ENCODE measurements around the gene STAT2. TPM values are rescaled to one million over a fixed set of nuclear protein-coding genes. Genes with fewer than 3 reads are reported as not detected.
A peak's percentile ranks its signal among the peaks of the same experiment; 100 is the strongest.
"Not testable (repeated sequence)": the region's sequence is repeated elsewhere in the genome, so short reads cannot be mapped to it uniquely, and the experiment has no call there.

STAT2 gene
- total RNA-seq = 100 to 1,000 TPM; 263 to 275 TPM

GRCh38 chr12:56359851-56360767 lies at the start of gene STAT2:
Gene STAT2 (minus strand): TSS chr12:56360107. CDS start chr12:56356571, 3,536 bp downstream.
- H3K27ac Mint-ChIP-seq = peak within 1 kb of the TSS; percentile 98
- ATAC-seq (ENCODE audit: low read depth) (peak; percentile 95), DNase-seq (peak; percentile 99)
- no peaks in the 10 kb centered on the region for H3K9me3 Mint-ChIP-seq
- POLR2A ChIA-PET = interaction anchor here (0.5 to 5.4 kb wide), 34 partner anchors 9 to 729 kb away, joined by 3 to 153 read pairs (median 4); partner anchors contain the start of genes ATP5F1B, BAZ2A, CD63 and CNPY2
- no peaks in the 10 kb centered on the region for H3K27me3 Mint-ChIP-seq
- H3K4me3 Mint-ChIP-seq = peak within 1 kb of the TSS; percentile 98
- H3K4me1 Mint-ChIP-seq = peaks cover 25% of the 10 kb centered on the region
- peaks cover 13% of the 10 kb centered on the region for H3K36me3 Mint-ChIP-seq

GRCh38 chr12:56408799-56409417 lies 49.0 kb upstream of the STAT2 start:
- Mint-ChIP-seq H3K4me3 (no peak overlapping the region), H3K36me3 (peaks cover 2% of the 10 kb centered on the region), H3K27me3 (peaks cover 2% of the 10 kb centered on the region), H3K27ac (no peak overlapping the region), H3K9me3 (no peaks in the 10 kb centered on the region), H3K4me1 (no peaks in the 10 kb centered on the region)
- POLR2A ChIA-PET = no interaction called here
- DNase-seq (no peak), ATAC-seq (ENCODE audit: low read depth) (no peak)

- H3K9me3 Mint-ChIP-seq; ATAC-seq (ENCODE audit: low read depth); H3K4me1 Mint-ChIP-seq; POLR2A ChIA-PET; H3K27me3 Mint-ChIP-seq; DNase-seq; H3K36me3 Mint-ChIP-seq; H3K27ac Mint-ChIP-seq; H3K4me3 Mint-ChIP-seq: not testable (repeated sequence)
These were observed 44.3 kb upstream of the STAT2 start for GRCh38 chr12:56404227-56404626.

GRCh38 chr12:56401612-56402011 lies 41.7 kb upstream of the STAT2 start:
- H3K4me1 Mint-ChIP-seq; DNase-seq; ATAC-seq (ENCODE audit: low read depth); H3K36me3 Mint-ChIP-seq; H3K9me3 Mint-ChIP-seq; H3K27me3 Mint-ChIP-seq; H3K27ac Mint-ChIP-seq; POLR2A ChIA-PET; H3K4me3 Mint-ChIP-seq: not testable (repeated sequence)

- H3K9me3 Mint-ChIP-seq; ATAC-seq (ENCODE audit: low read depth); H3K4me1 Mint-ChIP-seq; DNase-seq; POLR2A ChIA-PET; H3K4me3 Mint-ChIP-seq; H3K36me3 Mint-ChIP-seq; H3K27ac Mint-ChIP-seq; H3K27me3 Mint-ChIP-seq: not testable (repeated sequence)
These were observed 41.2 kb upstream of the STAT2 start for GRCh38 chr12:56401125-56401524.

- H3K27me3 Mint-ChIP-seq; DNase-seq; H3K27ac Mint-ChIP-seq; H3K9me3 Mint-ChIP-seq; ATAC-seq (ENCODE audit: low read depth); H3K4me1 Mint-ChIP-seq; H3K36me3 Mint-ChIP-seq; H3K4me3 Mint-ChIP-seq; POLR2A ChIA-PET: not testable (repeated sequence)
These were observed 39.6 kb upstream of the STAT2 start for GRCh38 chr12:56399466-56399865.

- Mint-ChIP-seq H3K27ac (no peak overlapping the region), H3K4me1 (no peaks in the 10 kb centered on the region), H3K9me3 (peaks cover 8% of the 10 kb centered on the region), H3K4me3 (no peak overlapping the region), H3K27me3 (peaks cover 6% of the 10 kb centered on the region), H3K36me3 (no peaks in the 10 kb centered on the region)
- ATAC-seq (ENCODE audit: low read depth) (no peak), DNase-seq (no peak)
- POLR2A ChIA-PET = no interaction called here
These were observed 38.4 kb upstream of the STAT2 start for GRCh38 chr12:56398324-56398723.

GRCh38 chr12:56392331-56392730 lies 32.4 kb upstream of the STAT2 start:
- no peak for DNase-seq
- no peaks in the 10 kb centered on the region for H3K36me3 Mint-ChIP-seq
- H3K9me3 Mint-ChIP-seq = no peaks in the 10 kb centered on the region
- POLR2A ChIA-PET = no interaction called here
- no peak overlapping the region for H3K4me3 Mint-ChIP-seq
- H3K27ac Mint-ChIP-seq = no peak overlapping the region
- H3K4me1 Mint-ChIP-seq = no peaks in the 10 kb centered on the region
- peaks cover 6% of the 10 kb centered on the region for H3K27me3 Mint-ChIP-seq
- ATAC-seq (ENCODE audit: low read depth) = no peak

GRCh38 chr12:56391721-56392120 lies 31.8 kb upstream of the STAT2 start:
- Mint-ChIP-seq H3K4me3 (no peak overlapping the region), H3K4me1 (no peaks in the 10 kb centered on the region), H3K36me3 (no peaks in the 10 kb centered on the region), H3K9me3 (no peaks in the 10 kb centered on the region), H3K27me3 (peaks cover 6% of the 10 kb centered on the region), H3K27ac (no peak overlapping the region)
- POLR2A ChIA-PET = no interaction called here
- no peak for DNase-seq
- ATAC-seq (ENCODE audit: low read depth) = no peak

GRCh38 chr12:56389412-56389811 lies 29.5 kb upstream of the STAT2 start:
- H3K4me1 Mint-ChIP-seq = no peaks in the 10 kb centered on the region
- no peaks in the 10 kb centered on the region for H3K9me3 Mint-ChIP-seq
- POLR2A ChIA-PET = interaction anchor here (0.7 kb wide), 1 partner anchor 401 kb away, joined by 4 read pairs; no protein-coding TSS in a partner anchor
- ATAC-seq (ENCODE audit: low read depth) = no peak
- H3K27me3 Mint-ChIP-seq = peaks cover 9% of the 10 kb centered on the region
- DNase-seq = no peak
- no peaks in the 10 kb centered on the region for H3K36me3 Mint-ChIP-seq
- no peak overlapping the region for H3K4me3 Mint-ChIP-seq
- H3K27ac Mint-ChIP-seq = peak overlapping the region; percentile 26

- Mint-ChIP-seq H3K4me1 (no peaks in the 10 kb centered on the region), H3K36me3 (no peaks in the 10 kb centered on the region), H3K27me3 (peaks cover 6% of the 10 kb centered on the region), H3K9me3 (no peaks in the 10 kb centered on the region), H3K27ac (no peak overlapping the region), H3K4me3 (no peak overlapping the region)
- DNase-seq = no peak
- ATAC-seq (ENCODE audit: low read depth) = no peak
- POLR2A ChIA-PET = no interaction called here
These were observed 27.3 kb upstream of the STAT2 start for GRCh38 chr12:56387152-56387736.

GRCh38 chr12:56385873-56386272 lies 26.0 kb upstream of the STAT2 start:
- peaks cover 3% of the 10 kb centered on the region for H3K27me3 Mint-ChIP-seq
- H3K36me3 Mint-ChIP-seq = no peaks in the 10 kb centered on the region
- H3K9me3 Mint-ChIP-seq = no peaks in the 10 kb centered on the region
- no peak for ATAC-seq (ENCODE audit: low read depth)
- no peak overlapping the region for H3K4me3 Mint-ChIP-seq
- POLR2A ChIA-PET = interaction anchor here (0.5 kb wide), 1 partner anchor 30 kb away, joined by 4 read pairs; no protein-coding TSS in a partner anchor
- no peak overlapping the region for H3K27ac Mint-ChIP-seq
- DNase-seq = no peak
- no peaks in the 10 kb centered on the region for H3K4me1 Mint-ChIP-seq

- H3K36me3 Mint-ChIP-seq = no peaks in the 10 kb centered on the region
- no peak overlapping the region for H3K27ac Mint-ChIP-seq
- ATAC-seq (ENCODE audit: low read depth) (no peak), DNase-seq (no peak)
- H3K27me3 Mint-ChIP-seq = peaks cover 5% of the 10 kb centered on the region
- POLR2A ChIA-PET = no interaction called here
- H3K4me1 Mint-ChIP-seq = no peaks in the 10 kb centered on the region
- H3K4me3 Mint-ChIP-seq = no peak overlapping the region
- H3K9me3 Mint-ChIP-seq = no peaks in the 10 kb centered on the region
These were observed 22.7 kb upstream of the STAT2 start for GRCh38 chr12:56382611-56383010.

GRCh38 chr12:56377989-56378316 lies 18.0 kb upstream of the STAT2 start:
- Mint-ChIP-seq H3K9me3 (peaks cover 4% of the 10 kb centered on the region), H3K4me3 (no peak overlapping the region), H3K27me3 (peaks cover 13% of the 10 kb centered on the region), H3K36me3 (no peaks in the 10 kb centered on the region), H3K4me1 (peaks cover 1% of the 10 kb centered on the region), H3K27ac (no peak overlapping the region)
- POLR2A ChIA-PET = no interaction called here
- DNase-seq = no peak
- ATAC-seq (ENCODE audit: low read depth) = no peak
